Activated CD4-positive, alpha-beta T cell treated with anti-CD3 and anti-CD28 coated beads, Interleukin-2, amount 50 U/mL, for 4 hours (primary cell): Measurements from ENCODE around the gene HACD2.
"Not testable (repeated sequence)": the region's sequence is repeated elsewhere in the genome, so short reads cannot be mapped to it uniquely, and the experiment has no call there.

ENCODE experiments used
- DNase-seq, 2 experiments: peaks; one replicate each; pipeline ENCODE4 v3.0.0-alpha.2; 2020

HACD2 gene

GRCh38 chr3:123610331-123610730 lies 25.5 kb upstream of the HACD2 start:
- no peak for DNase-seq

GRCh38 chr3:123609063-123609462 lies 24.2 kb upstream of the HACD2 start:
- DNase-seq: no peak

- no peak for DNase-seq
Measured at GRCh38 chr3:123608263-123608937, 23.5 kb upstream of the HACD2 start.

- DNase-seq: no peak
Measured at GRCh38 chr3:123606527-123606926, 21.7 kb upstream of the HACD2 start.

- DNase-seq: no peak
Measured at GRCh38 chr3:123605789-123606234, 21.0 kb upstream of the HACD2 start.

GRCh38 chr3:123603153-123603552 lies 18.3 kb upstream of the HACD2 start:
- DNase-seq: not testable (repeated sequence)

GRCh38 chr3:123602325-123602724 lies 17.5 kb upstream of the HACD2 start:
- no peak for DNase-seq

- not testable (repeated sequence) for DNase-seq
Measured at GRCh38 chr3:123600863-123601262, 16.0 kb upstream of the HACD2 start.

- DNase-seq: no peak
Measured at GRCh38 chr3:123597561-123597960, 12.7 kb upstream of the HACD2 start.

- DNase-seq: no peak
Measured at GRCh38 chr3:123595396-123596180, 10.7 kb upstream of the HACD2 start.

GRCh38 chr3:123593381-123593780 lies 8.5 kb upstream of the HACD2 start:
- no peak for DNase-seq

GRCh38 chr3:123590685-123591450 lies 6.0 kb upstream of the HACD2 start:
- no peak for DNase-seq

- no peak for DNase-seq
Measured at GRCh38 chr3:123587401-123587800, 2.5 kb upstream of the HACD2 start.

- DNase-seq: no peak
Measured at GRCh38 chr3:123586968-123587367, 2.1 kb upstream of the HACD2 start.

- DNase-seq: peak; percentile 18 to 21
Measured at GRCh38 chr3:123586131-123586530, 1.3 kb upstream of the HACD2 start.

- peak in 1 of 2 experiments; percentile 25 for DNase-seq
Measured at GRCh38 chr3:123584284-123584987, 417 bp downstream of the HACD2 start.

GRCh38 chr3:123583561-123583960 lies 1.3 kb downstream of the HACD2 start:
- no peak for DNase-seq

- no peak for DNase-seq
Measured at GRCh38 chr3:123582315-123582714, 2.5 kb downstream of the HACD2 start.

- DNase-seq: no peak
Measured at GRCh38 chr3:123576122-123576521, 8.7 kb downstream of the HACD2 start.

GRCh38 chr3:123571973-123572365 lies 12.9 kb downstream of the HACD2 start:
- no peak for DNase-seq

- DNase-seq: no peak
Measured at GRCh38 chr3:123571264-123571972, 13.4 kb downstream of the HACD2 start.

- DNase-seq: no peak
Measured at GRCh38 chr3:123568875-123569274, 16.0 kb downstream of the HACD2 start.
